GM12878 (cell line): ENCODE data around the gene NDUFB7. TPM values are rescaled to one million over a fixed set of nuclear protein-coding genes. Genes with fewer than 3 reads are reported as not detected.
A peak's percentile ranks its signal among the peaks of the same experiment; 100 is the strongest.

Source experiments
- ATAC-seq: fragments of 200-7000 bp; cut with Tn5 transposase; 3 replicates; pipeline ENCODE4 v1.9.1; 2020; ENCODE audit warnings: mild to moderate bottlenecking, moderate library complexity
- BruUV-seq: library from RNA; stranded (reverse); fragments of 400-500 nt; replicated peaks from 2 replicates; lab custom pipeline; 2021; lab: Mats Ljungman, UMichigan
- CTCF ChIA-PET: fragments of 300-600 bp; sonication (Branson Sonifier 250); formaldehyde crosslinking; extraction: SDS; loops from one replicate; lab custom pipeline; 2021; ENCODE audit warnings: inconsistent platforms; lab: Yijun Ruan, JAX
- POLR2A ChIA-PET: fragments of 350-600 bp; formaldehyde crosslinking; extraction: SDS; loops from one replicate; lab custom pipeline; 2021; ENCODE audit warnings: inconsistent platforms; lab: Charles Lee
- RAD21 ChIA-PET: fragments of 300-600 bp; sonication (Branson Sonifier 250); formaldehyde crosslinking; loops from one replicate; lab custom pipeline; 2023; ENCODE audit warnings: antibody characterized with exemption; ENCODE audit not compliant: unreplicated experiment; lab: Charles Lee
- SMC1A ChIA-PET: fragments of 300-600 bp; sonication (Branson Sonifier 250); formaldehyde crosslinking; loops from one replicate; lab custom pipeline; 2023; ENCODE audit not compliant: unreplicated experiment, uncharacterized antibody; lab: Charles Lee
- DNase-seq: peaks from one replicate; pipeline ENCODE4 v3.0.0-alpha.2; 2011; ENCODE audit warnings: low read depth, low spot score
- FAIRE-seq: peaks from 3 replicates; lab custom pipeline; 2011; peaks lifted over from hg19 to GRCh38; lab: Jason Lieb, UNC
- H2AFZ ChIP-seq: 2 replicates; pipeline ENCODE4 v1.6.0; 2011; ENCODE audit warnings: low read depth, low read length, control low read depth; ENCODE audit not compliant: control insufficient read depth
- H3K27ac ChIP-seq: 2 replicates; pipeline ENCODE4 v1.5.1; 2011; ENCODE audit warnings: control low read depth; ENCODE audit not compliant: control insufficient read depth, insufficient read depth
- H3K27me3 ChIP-seq, 2 experiments: replicated peaks in 1 of 2; 2 replicates each; pipeline versions ENCODE4 v1.6.0 to v1.6.1; 2011; ENCODE audit warnings: low read length in 1 of 2; ENCODE audit not compliant: control insufficient read depth in 2 of 2, insufficient read depth in 2 of 2
- H3K36me3 ChIP-seq, 2 experiments: 2 replicates each; pipeline ENCODE4 v1.5.1; 2011; ENCODE audit warnings: low read length in 1 of 2; ENCODE audit not compliant: control insufficient read depth in 2 of 2, insufficient read depth in 2 of 2
- H3K4me1 ChIP-seq: 2 replicates; pipeline ENCODE4 v1.6.1; 2011; ENCODE audit warnings: mild to moderate bottlenecking, low read length, moderate library complexity, mixed read lengths; ENCODE audit not compliant: control insufficient read depth, insufficient read depth
- H3K4me2 ChIP-seq: 2 replicates; pipeline ENCODE4 v1.6.0; 2011; ENCODE audit warnings: control low read depth; ENCODE audit not compliant: control insufficient read depth, insufficient read depth
- H3K4me3 ChIP-seq: fragments of 200-600 bp; sonication (generic); 2 replicates; pipeline ENCODE4 v1.5.1; 2016
- H3K79me2 ChIP-seq: 2 replicates; pipeline ENCODE4 v1.6.0; 2011; ENCODE audit warnings: low read length; ENCODE audit not compliant: control insufficient read depth, insufficient read depth
- H3K9ac ChIP-seq: 2 replicates; pipeline ENCODE4 v1.8.0; 2011; ENCODE audit warnings: low read length, control low read depth, mixed read lengths; ENCODE audit not compliant: control insufficient read depth, insufficient read depth
- H3K9me3 ChIP-seq: replicated peaks from 3 replicates; pipeline ENCODE4 v1.5.1; 2011; ENCODE audit warnings: mild to moderate bottlenecking, low read length; ENCODE audit not compliant: control insufficient read depth, insufficient read depth
- H4K20me1 ChIP-seq: 2 replicates; pipeline ENCODE4 v1.6.0; 2011; ENCODE audit not compliant: control insufficient read depth, insufficient read depth
- DPF2 ChIP-seq: fragments of 450-650 bp; IDR thresholded peaks from 2 replicates; pipeline ENCODE4 v1.6.1; 2017; ENCODE audit warnings: mild to moderate bottlenecking
- IKZF1 ChIP-seq: fragments of 450-650 bp; conservative IDR thresholded peaks from 2 replicates; pipeline ENCODE4 v1.6.1; 2017; ENCODE audit warnings: antibody characterized with exemption, mild to moderate bottlenecking
- IKZF2 ChIP-seq, 2 experiments: fragments of 450-650 bp; IDR thresholded peaks; 2 replicates each; pipeline ENCODE4 v1.6.1; 2017; ENCODE audit warnings: mild to moderate bottlenecking in 2 of 2, moderate library complexity in 2 of 2
- JUNB ChIP-seq: IDR thresholded peaks from 2 replicates; pipeline ENCODE4 v1.6.1; 2016; ENCODE audit warnings: antibody characterized with exemption, mild to moderate bottlenecking
- LARP7 ChIP-seq: fragments of 450-650 bp; IDR thresholded peaks from 2 replicates; pipeline ENCODE4 v1.6.1; 2017; ENCODE audit warnings: mild to moderate bottlenecking
- MLLT1 ChIP-seq: fragments of 450-650 bp; IDR thresholded peaks from 2 replicates; pipeline ENCODE4 v1.6.1; 2016; ENCODE audit warnings: mild to moderate bottlenecking
- NKRF ChIP-seq: fragments of 450-650 bp; conservative IDR thresholded peaks from 2 replicates; pipeline ENCODE4 v1.6.1; 2017; ENCODE audit warnings: mild to moderate bottlenecking, moderate library complexity
- TARDBP ChIP-seq: IDR thresholded peaks from 2 replicates; pipeline ENCODE4 v1.6.1; 2016; ENCODE audit warnings: borderline replicate concordance
- TCF12 ChIP-seq: IDR thresholded peaks from 2 replicates; pipeline ENCODE4 v1.6.1; 2011; ENCODE audit warnings: low read depth, mild to moderate bottlenecking, low read length
- ZNF274 ChIP-seq: IDR thresholded peaks from one replicate; pipeline ENCODE4 v1.8.0; 2011; ENCODE audit not compliant: insufficient read length, insufficient read depth
- WGBS: methylation state at CpG from one replicate; pipeline ENCODE4 v1.1.6; 2016; ENCODE audit warnings: low lambda C conversion rate; ENCODE audit not compliant: insufficient replicate concordance, insufficient coverage; ENCODE audit errors: missing lambda C conversion rate; 5-methylcytosine and 5-hydroxymethylcytosine counted together
- in situ Hi-C: fragments of 300-500 bp; cut with MboI; formaldehyde crosslinking; loops from 9 replicates; pipeline ENCODE4 v1.14.3; 2018; ENCODE audit warnings: mixed read lengths
- intact Hi-C: fragments of 100-400 bp; cut with micrococcal nuclease; formaldehyde crosslinking; loops from one replicate; pipeline ENCODE4 v1.14.2; 2022; ENCODE audit not compliant: unreplicated experiment
- polyA plus RNA-seq, 11 experiments: library from polyadenylated mRNA; depleted of rRNA in 4 of 11; unstranded in 6 of 11; stranded (reverse) in 5 of 11; fragments of >200 nt; fragmentation: Nextera tagmentation in 4 of 11; fragmentation: Illumina TruSeq in 1 of 11; extraction: Ambion mirVana in 4 of 11; extraction: Trizol in 1 of 11; gene quantifications; 1 replicate in 1 of 11; 2 replicates in 10 of 11; pipeline versions ENCODE4 v1.2.1 to v1.2.3, GENCODE V29; 2011 to 2016; ENCODE audit warnings: inconsistent platforms in 2 of 11, missing spikeins in 2 of 11, low read depth in 1 of 11
- total RNA-seq, 4 experiments: library from RNA; depleted of rRNA in 3 of 4; stranded (reverse); fragments of >200 nt in 3 of 4; fragmentation: Illumina TruSeq in 1 of 4; extraction: Trizol in 1 of 4; gene quantifications; 2 replicates each; pipeline versions ENCODE4 v1.2.1 to v1.2.3, GENCODE V29; 2013 to 2021
- TF ChIP-seq, protein P1 (sequence below): fragments of 450-650 bp; IDR thresholded peaks from 2 replicates; pipeline ENCODE4 v1.6.1; 2017; ENCODE audit warnings: antibody characterized with exemption, mild to moderate bottlenecking, moderate library complexity
- TF ChIP-seq, protein P2 (sequence below): fragments of 450-650 bp; IDR thresholded peaks from 2 replicates; pipeline ENCODE4 v1.6.1; 2016; ENCODE audit warnings: mild to moderate bottlenecking, moderate library complexity, borderline replicate concordance

The NDUFB7 gene
- total and polyA plus RNA-seq, 10 of the 15 experiments (the other 5 are each of a cell fraction or from before 2014, with no cell fraction given), result 14.6 to 480 (median 182) TPM

DNA sequence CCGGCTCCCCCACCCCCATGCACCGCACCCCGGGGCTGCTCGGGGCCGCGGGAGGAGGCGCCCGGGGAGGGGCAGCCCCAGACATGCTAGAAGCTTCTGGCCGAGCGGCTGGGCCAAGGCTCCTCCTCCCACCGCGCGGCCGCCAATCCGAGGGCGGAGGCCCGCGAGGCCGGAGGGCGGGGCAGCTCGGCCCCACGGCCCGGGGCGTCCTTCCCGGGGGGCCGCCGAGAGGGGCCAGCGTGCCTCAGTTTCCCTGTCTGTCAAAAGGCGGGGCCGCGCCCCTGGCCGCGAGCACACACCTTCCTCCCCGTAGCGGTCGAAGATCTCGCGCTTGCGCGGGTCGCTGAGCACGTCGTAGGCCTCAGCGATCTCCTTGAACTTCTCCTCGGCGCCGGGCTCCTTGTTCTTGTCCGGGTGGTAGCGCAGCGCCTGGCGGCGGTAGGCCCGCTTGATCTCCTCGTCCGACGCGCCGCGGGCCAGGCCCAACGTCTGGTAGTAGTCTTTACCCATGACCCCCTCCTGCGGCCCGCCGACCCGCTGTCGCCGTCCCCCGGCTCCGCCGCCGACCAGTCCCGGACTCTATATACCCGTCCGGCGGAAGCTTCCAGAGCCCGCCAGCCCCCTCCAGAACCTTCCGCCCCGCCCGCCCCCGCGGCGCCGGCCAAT lies 53.9 kb downstream of the NDUFB7 start, which contains the start of gene DNAJB1:
Gene DNAJB1 (minus strand): TSS at position 558 of the 666 bp plus-strand sequence. CDS start 48 bp downstream, at position 510.
- POLR2A ChIA-PET, result interaction anchor here (0.6 to 2.7 kb wide), 16 partner anchors 8 to 381 kb away, joined by 3 to 12 read pairs (median 4); partner anchors contain the start of genes ADGRE5, ASF1B, NDUFB7 and TECR
- RAD21 ChIA-PET, result interaction anchor here (0.6 to 1.9 kb wide), 5 partner anchors 38 to 381 kb away, joined by 3 to 5 read pairs (median 3); partner anchors contain the start of genes ASF1B and PKN1
- Histone ChIP-seq H3K36me3 (peaks cover 3 to 12% of the 10 kb centered on the region in 2 experiments; a peak in 3 of 4 replicates), H2AFZ (peak within 1 kb of the TSS; percentile 81), H3K4me3 (peak within 1 kb of the TSS; percentile 95), H3K79me2 (peaks cover 30% of the 10 kb centered on the region), H3K27me3 (no peaks in the 10 kb centered on the region), H3K9ac (peak within 1 kb of the TSS; percentile 80), H4K20me1 (peaks cover 3% of the 10 kb centered on the region; the same call in 1 of the 2 replicates), H3K4me1 (peaks cover 9% of the 10 kb centered on the region), H3K4me2 (peak within 1 kb of the TSS; percentile 90), H3K9me3 (no peaks in the 10 kb centered on the region), H3K27ac (peak within 1 kb of the TSS; percentile 88)
- CTCF ChIA-PET, result interaction anchor here (1.0 to 4.9 kb wide), 6 partner anchors 12 to 56 kb away, joined by 3 to 41 read pairs (median 6); no protein-coding TSS in a partner anchor
- BruUV-seq, result TSS peak; percentile 74
- ATAC-seq (peak; percentile 89), DNase-seq (no peak), FAIRE-seq (no peak)
- SMC1A ChIA-PET, result interaction anchor here (0.7 to 1.4 kb wide), 2 partner anchors 10 to 14 kb away, joined by 4 read pairs; no protein-coding TSS in a partner anchor
- 2% methylated on average over 72 of the region's 82 CpGs for WGBS
- in situ Hi-C loops, result no loop called here
- intact Hi-C loops, result no loop called here
- TF ChIP-seq, protein P1, sequence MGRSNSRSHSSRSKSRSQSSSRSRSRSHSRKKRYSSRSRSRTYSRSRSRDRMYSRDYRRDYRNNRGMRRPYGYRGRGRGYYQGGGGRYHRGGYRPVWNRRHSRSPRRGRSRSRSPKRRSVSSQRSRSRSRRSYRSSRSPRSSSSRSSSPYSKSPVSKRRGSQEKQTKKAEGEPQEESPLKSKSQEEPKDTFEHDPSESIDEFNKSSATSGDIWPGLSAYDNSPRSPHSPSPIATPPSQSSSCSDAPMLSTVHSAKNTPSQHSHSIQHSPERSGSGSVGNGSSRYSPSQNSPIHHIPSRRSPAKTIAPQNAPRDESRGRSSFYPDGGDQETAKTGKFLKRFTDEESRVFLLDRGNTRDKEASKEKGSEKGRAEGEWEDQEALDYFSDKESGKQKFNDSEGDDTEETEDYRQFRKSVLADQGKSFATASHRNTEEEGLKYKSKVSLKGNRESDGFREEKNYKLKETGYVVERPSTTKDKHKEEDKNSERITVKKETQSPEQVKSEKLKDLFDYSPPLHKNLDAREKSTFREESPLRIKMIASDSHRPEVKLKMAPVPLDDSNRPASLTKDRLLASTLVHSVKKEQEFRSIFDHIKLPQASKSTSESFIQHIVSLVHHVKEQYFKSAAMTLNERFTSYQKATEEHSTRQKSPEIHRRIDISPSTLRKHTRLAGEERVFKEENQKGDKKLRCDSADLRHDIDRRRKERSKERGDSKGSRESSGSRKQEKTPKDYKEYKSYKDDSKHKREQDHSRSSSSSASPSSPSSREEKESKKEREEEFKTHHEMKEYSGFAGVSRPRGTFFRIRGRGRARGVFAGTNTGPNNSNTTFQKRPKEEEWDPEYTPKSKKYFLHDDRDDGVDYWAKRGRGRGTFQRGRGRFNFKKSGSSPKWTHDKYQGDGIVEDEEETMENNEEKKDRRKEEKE, result no peak
- TF ChIP-seq, protein P2, sequence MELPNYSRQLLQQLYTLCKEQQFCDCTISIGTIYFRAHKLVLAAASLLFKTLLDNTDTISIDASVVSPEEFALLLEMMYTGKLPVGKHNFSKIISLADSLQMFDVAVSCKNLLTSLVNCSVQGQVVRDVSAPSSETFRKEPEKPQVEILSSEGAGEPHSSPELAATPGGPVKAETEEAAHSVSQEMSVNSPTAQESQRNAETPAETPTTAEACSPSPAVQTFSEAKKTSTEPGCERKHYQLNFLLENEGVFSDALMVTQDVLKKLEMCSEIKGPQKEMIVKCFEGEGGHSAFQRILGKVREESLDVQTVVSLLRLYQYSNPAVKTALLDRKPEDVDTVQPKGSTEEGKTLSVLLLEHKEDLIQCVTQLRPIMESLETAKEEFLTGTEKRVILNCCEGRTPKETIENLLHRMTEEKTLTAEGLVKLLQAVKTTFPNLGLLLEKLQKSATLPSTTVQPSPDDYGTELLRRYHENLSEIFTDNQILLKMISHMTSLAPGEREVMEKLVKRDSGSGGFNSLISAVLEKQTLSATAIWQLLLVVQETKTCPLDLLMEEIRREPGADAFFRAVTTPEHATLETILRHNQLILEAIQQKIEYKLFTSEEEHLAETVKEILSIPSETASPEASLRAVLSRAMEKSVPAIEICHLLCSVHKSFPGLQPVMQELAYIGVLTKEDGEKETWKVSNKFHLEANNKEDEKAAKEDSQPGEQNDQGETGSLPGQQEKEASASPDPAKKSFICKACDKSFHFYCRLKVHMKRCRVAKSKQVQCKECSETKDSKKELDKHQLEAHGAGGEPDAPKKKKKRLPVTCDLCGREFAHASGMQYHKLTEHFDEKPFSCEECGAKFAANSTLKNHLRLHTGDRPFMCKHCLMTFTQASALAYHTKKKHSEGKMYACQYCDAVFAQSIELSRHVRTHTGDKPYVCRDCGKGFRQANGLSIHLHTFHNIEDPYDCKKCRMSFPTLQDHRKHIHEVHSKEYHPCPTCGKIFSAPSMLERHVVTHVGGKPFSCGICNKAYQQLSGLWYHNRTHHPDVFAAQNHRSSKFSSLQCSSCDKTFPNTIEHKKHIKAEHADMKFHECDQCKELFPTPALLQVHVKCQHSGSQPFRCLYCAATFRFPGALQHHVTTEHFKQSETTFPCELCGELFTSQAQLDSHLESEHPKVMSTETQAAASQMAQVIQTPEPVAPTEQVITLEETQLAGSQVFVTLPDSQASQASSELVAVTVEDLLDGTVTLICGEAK, result 0 out of 2 replicates have a peak, but pooled peaks have one; percentile 26
- TF ChIP-seq DPF2 (peak; percentile 91), TARDBP (0 out of 2 replicates have a peak, but pooled peaks have one; percentile 50), ZNF274 (no peak), NKRF (peak; percentile 91), IKZF2 (IDR thresholded peaks at IDR 0.05) (no peak), MLLT1 (peak; percentile 13; the same call in 1 of the 2 replicates), LARP7 (peak; percentile 99), IKZF1 (peak; percentile 68), TCF12 (peak; percentile 66; the same call in 1 of the 2 replicates), JUNB (no peak)
